ENCODE measurements around the gene ABHD8. TPM values are rescaled to one million over a fixed set of nuclear protein-coding genes. Genes with fewer than 3 reads are reported as not detected.

The ABHD8 gene
- total RNA-seq, 1 donor from 2014 or later = 6.6 TPM

DNA sequence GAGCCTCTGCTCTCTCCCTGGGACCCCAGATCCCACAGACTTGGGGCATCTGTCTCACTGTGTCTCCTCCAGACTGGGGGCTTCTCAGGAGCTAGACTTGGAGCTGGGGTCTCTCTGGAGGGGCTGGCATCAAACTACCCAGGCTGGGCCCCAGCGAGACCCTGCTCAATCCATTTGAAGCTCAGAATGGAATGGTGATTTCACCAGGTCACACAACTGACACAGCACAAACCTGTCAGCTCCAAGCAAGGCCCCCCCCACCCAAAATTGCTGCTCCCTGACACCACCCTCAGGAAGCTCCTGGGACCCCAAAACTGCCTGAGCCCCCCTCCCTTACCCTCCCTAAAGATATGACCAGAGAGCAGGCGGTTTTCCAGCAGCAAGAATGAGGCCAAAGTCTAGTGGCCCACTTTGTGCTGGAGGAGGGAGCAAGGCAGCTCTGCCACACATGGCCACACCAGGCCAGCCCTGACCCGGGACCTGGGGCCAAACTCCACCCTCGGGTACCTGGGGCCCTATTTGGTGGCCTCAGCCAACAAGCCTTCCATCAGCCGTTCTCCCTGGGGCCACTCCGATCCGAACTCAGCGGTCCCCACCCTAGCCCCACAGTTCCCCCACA is 59.9 kb downstream of the ABHD8 start:
- TF ChIP-seq, protein P1, sequence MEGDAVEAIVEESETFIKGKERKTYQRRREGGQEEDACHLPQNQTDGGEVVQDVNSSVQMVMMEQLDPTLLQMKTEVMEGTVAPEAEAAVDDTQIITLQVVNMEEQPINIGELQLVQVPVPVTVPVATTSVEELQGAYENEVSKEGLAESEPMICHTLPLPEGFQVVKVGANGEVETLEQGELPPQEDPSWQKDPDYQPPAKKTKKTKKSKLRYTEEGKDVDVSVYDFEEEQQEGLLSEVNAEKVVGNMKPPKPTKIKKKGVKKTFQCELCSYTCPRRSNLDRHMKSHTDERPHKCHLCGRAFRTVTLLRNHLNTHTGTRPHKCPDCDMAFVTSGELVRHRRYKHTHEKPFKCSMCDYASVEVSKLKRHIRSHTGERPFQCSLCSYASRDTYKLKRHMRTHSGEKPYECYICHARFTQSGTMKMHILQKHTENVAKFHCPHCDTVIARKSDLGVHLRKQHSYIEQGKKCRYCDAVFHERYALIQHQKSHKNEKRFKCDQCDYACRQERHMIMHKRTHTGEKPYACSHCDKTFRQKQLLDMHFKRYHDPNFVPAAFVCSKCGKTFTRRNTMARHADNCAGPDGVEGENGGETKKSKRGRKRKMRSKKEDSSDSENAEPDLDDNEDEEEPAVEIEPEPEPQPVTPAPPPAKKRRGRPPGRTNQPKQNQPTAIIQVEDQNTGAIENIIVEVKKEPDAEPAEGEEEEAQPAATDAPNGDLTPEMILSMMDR (IDR thresholded peaks at IDR 0.05) = no peak
- Mint-ChIP-seq H3K27ac (ENCODE audit: unreplicated experiment) (peak overlapping the region; percentile 63), H3K27me3 (ENCODE audit: low read depth) (no peaks in the 10 kb centered on the region), H3K36me3 (ENCODE audit: low read depth) (no peaks in the 10 kb centered on the region), H3K4me3 (ENCODE audit: unreplicated experiment) (peak overlapping the region; percentile 90), H3K9me3 (ENCODE audit: low read depth) (no peaks in the 10 kb centered on the region), H3K4me1 (ENCODE audit: low read depth) (peaks cover 43% of the 10 kb centered on the region)
- no peak for DNase-seq (ENCODE audit: low spot score)

DNA sequence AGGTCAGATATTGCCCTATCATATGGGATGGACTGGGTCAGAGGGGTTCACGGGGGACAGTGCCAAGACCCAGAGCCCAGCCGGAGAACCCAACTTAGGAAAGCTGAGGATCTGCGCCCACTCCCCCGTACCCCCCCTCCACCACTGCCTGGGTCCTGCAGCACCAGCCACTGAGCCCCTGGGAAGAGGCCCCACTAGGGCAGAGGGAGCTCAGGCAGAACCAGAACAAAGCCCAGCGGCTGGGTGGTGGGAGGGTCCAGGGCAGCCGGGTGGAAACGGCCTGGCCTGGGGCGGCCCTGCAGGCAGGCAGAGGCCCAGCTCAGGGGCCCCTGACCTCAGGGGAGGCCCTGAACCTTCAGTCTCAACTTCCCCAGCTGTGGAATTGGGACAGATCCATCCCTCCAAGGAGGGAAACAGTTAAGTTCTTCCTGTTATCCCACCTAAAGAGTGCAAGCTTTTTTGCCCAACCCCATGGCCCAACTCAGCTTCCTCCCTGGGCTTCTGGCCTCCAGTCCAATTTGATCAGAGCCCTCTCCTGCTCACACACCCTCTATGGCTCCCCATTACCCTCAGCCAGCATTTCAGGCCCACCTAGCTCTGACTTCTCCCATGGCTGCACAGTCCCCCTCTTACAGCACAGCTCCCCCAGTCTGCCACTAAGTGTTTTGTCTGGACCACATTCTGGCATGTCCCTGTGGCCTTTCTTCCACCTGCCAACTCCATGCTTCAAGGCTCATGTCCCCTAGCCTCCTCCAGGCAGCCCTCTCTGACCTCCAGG is 60.6 kb downstream of the ABHD8 start:
- peak overlapping the region; percentile 61 for H3K27ac Mint-ChIP-seq (ENCODE audit: unreplicated experiment)
- peaks cover 4% of the 10 kb centered on the region for H3K36me3 Mint-ChIP-seq (ENCODE audit: low read depth)
- DNase-seq (ENCODE audit: low spot score) = no peak
- no peaks in the 10 kb centered on the region for H3K9me3 Mint-ChIP-seq (ENCODE audit: low read depth)
- H3K4me1 Mint-ChIP-seq (ENCODE audit: low read depth) = peaks cover 43% of the 10 kb centered on the region
- H3K27me3 Mint-ChIP-seq (ENCODE audit: low read depth) = no peaks in the 10 kb centered on the region
- TF ChIP-seq, protein P1 (IDR thresholded peaks at IDR 0.05) = no peak
- H3K4me3 Mint-ChIP-seq (ENCODE audit: unreplicated experiment) = peak overlapping the region; percentile 9

Other genes with a start within 250 kb of the ABHD8 start
- 7.8 to 9.5 TPM (median 8.2 TPM) in 3 replicates for gene HAUS8, start 228.0 kb downstream of the ABHD8 start, total RNA-seq
- 90.8 to 98.1 TPM (median 94.6 TPM) in 3 replicates for gene MYO9B, start 227.6 kb downstream of the ABHD8 start, total RNA-seq
- gene USE1, start 88.1 kb downstream of the ABHD8 start, total RNA-seq = 27.3 to 31.7 TPM (median 29.9 TPM) in 3 replicates
- 21.1 to 23.8 TPM (median 22.3 TPM) in 3 replicates for gene OCEL1, start 77.2 kb downstream of the ABHD8 start, total RNA-seq
- 31.9 to 45.0 TPM (median 43.7 TPM) in 3 replicates for gene NR2F6, start 57.5 kb downstream of the ABHD8 start, total RNA-seq
- gene USHBP1, start 38.7 kb downstream of the ABHD8 start, total RNA-seq = not detected in 3 replicates
- 83.3 to 100 TPM (median 91.2 TPM) in 3 replicates for gene BABAM1, start 36.0 kb downstream of the ABHD8 start, total RNA-seq
- 0.38 to 0.57 TPM (median 0.53 TPM) in 3 replicates for gene ANKLE1, start 21.5 kb downstream of the ABHD8 start, total RNA-seq
- gene MRPL34, start 2.4 kb upstream of the ABHD8 start, total RNA-seq = 56.6 to 68.7 TPM (median 61.7 TPM) in 3 replicates
- gene DDA1, start 6.1 kb upstream of the ABHD8 start, total RNA-seq = 53.0 to 66.6 TPM (median 63.9 TPM) in 3 replicates
- 16.7 to 18.9 TPM (median 16.8 TPM) in 3 replicates for gene ANO8, start 31.4 kb upstream of the ABHD8 start, total RNA-seq
- 16.7 to 20.9 TPM (median 20.6 TPM) in 3 replicates for gene GTPBP3, start 34.1 kb upstream of the ABHD8 start, total RNA-seq
- 0.22 to 0.44 TPM in 2 of 3 replicates, not detected in the other for gene PLVAP, start 73.9 kb upstream of the ABHD8 start, total RNA-seq
- not detected in 3 replicates for gene CCDC194, start 90.8 kb upstream of the ABHD8 start, total RNA-seq
- not detected in 3 replicates for gene BST2, start 102.2 kb upstream of the ABHD8 start, total RNA-seq
- gene MVB12A, start 116.6 kb upstream of the ABHD8 start, total RNA-seq = 36.3 to 46.7 TPM (median 39.4 TPM) in 3 replicates
- 0.27 to 0.57 TPM (median 0.28 TPM) in 3 replicates for gene TMEM221, start 145.2 kb upstream of the ABHD8 start, total RNA-seq
- not detected in 3 replicates for gene NXNL1, start 157.5 kb upstream of the ABHD8 start, total RNA-seq
- gene SLC27A1, start 167.1 kb upstream of the ABHD8 start, total RNA-seq = 6.8 to 7.9 TPM (median 7.7 TPM) in 3 replicates
- gene PGLS, start 208.2 kb upstream of the ABHD8 start, total RNA-seq = 73.7 to 112 TPM (median 108 TPM) in 3 replicates